ENCODE results near the gene UCP3. TPM values are rescaled to one million over a fixed set of nuclear protein-coding genes. Genes with fewer than 3 reads are reported as not detected.

The UCP3 gene
- total RNA-seq, 2 experiments from 2014 or later: 0.32 to 0.83 TPM

- CTCF ChIA-PET: interaction anchor here (0.5 to 3.8 kb wide), 10 partner anchors 12 to 460 kb away, joined by 3 to 18 read pairs (median 6); no protein-coding TSS in a partner anchor
- peak overlapping the region; percentile 98 for H3K4me3 Mint-ChIP-seq
- no peaks in the 10 kb centered on the region for H3K27me3 Mint-ChIP-seq (ENCODE audit: low read depth)
- no peaks in the 10 kb centered on the region for H3K9me3 Mint-ChIP-seq
- H3K36me3 Mint-ChIP-seq (ENCODE audit: low read depth): peaks cover 63% of the 10 kb centered on the region
- H3K4me1 Mint-ChIP-seq (ENCODE audit: low read depth): peaks cover 64% of the 10 kb centered on the region
- peak; percentile 84 for DNase-seq
- H3K27ac Mint-ChIP-seq: peak overlapping the region; percentile 99
- intact Hi-C loops (cut with micrococcal nuclease): loop anchor here (1.0 kb wide), 6 partner anchors 11 to 191 kb away; partner anchors contain the start of genes C2CD3, COA4, PAAF1 and PPME1
Observed at GRCh38 chr11:73980001-73980961, 28.6 kb downstream of the UCP3 start.

GRCh38 chr11:73978576-73979086 is 30.3 kb downstream of the UCP3 start:
- CTCF ChIA-PET: interaction anchor here (0.9 to 3.8 kb wide), 3 partner anchors 9 to 17 kb away, joined by 5 to 18 read pairs (median 12); no protein-coding TSS in a partner anchor
- intact Hi-C loops (cut with micrococcal nuclease): no loop called here
- H3K27me3 Mint-ChIP-seq (ENCODE audit: low read depth): no peaks in the 10 kb centered on the region

GRCh38 chr11:73977856-73978519 is 30.9 kb downstream of the UCP3 start:
- Mint-ChIP-seq H3K36me3 (ENCODE audit: low read depth) (peaks cover 72% of the 10 kb centered on the region), H3K4me1 (ENCODE audit: low read depth) (peaks cover 75% of the 10 kb centered on the region), H3K27ac (peak overlapping the region; percentile 91), H3K9me3 (no peaks in the 10 kb centered on the region), H3K27me3 (ENCODE audit: low read depth) (no peaks in the 10 kb centered on the region), H3K4me3 (no peak overlapping the region)
- DNase-seq: no peak
- CTCF ChIA-PET: interaction anchor here (3.8 kb wide), 1 partner anchor 14 kb away, joined by 18 read pairs; no protein-coding TSS in a partner anchor
- intact Hi-C loops (cut with micrococcal nuclease): no loop called here

More at GRCh38 chr11:73978576-73979086, 30.3 kb downstream of the UCP3 start:
- peak overlapping the region; percentile 55 for H3K4me3 Mint-ChIP-seq
- H3K36me3 Mint-ChIP-seq (ENCODE audit: low read depth): peaks cover 72% of the 10 kb centered on the region
- H3K9me3 Mint-ChIP-seq: no peaks in the 10 kb centered on the region
- peaks cover 70% of the 10 kb centered on the region for H3K4me1 Mint-ChIP-seq (ENCODE audit: low read depth)
- no peak for DNase-seq
- H3K27ac Mint-ChIP-seq: peak overlapping the region; percentile 91

- no peaks in the 10 kb centered on the region for H3K27me3 Mint-ChIP-seq (ENCODE audit: low read depth)
- DNase-seq: no peak
- H3K9me3 Mint-ChIP-seq: no peaks in the 10 kb centered on the region
- H3K4me3 Mint-ChIP-seq: no peak overlapping the region
- CTCF ChIA-PET: interaction anchor here (0.9 to 1.6 kb wide), 3 partner anchors 10 to 279 kb away, joined by 3 read pairs; no protein-coding TSS in a partner anchor
- peaks cover 64% of the 10 kb centered on the region for H3K36me3 Mint-ChIP-seq (ENCODE audit: low read depth)
- H3K4me1 Mint-ChIP-seq (ENCODE audit: low read depth): peaks cover 87% of the 10 kb centered on the region
- no peak overlapping the region for H3K27ac Mint-ChIP-seq
- intact Hi-C loops (cut with micrococcal nuclease): no loop called here
Observed at GRCh38 chr11:73976451-73977151, 32.3 kb downstream of the UCP3 start.

- DNase-seq: no peak
- Mint-ChIP-seq H3K4me3 (no peak overlapping the region), H3K27me3 (ENCODE audit: low read depth) (no peaks in the 10 kb centered on the region), H3K36me3 (ENCODE audit: low read depth) (peaks cover 54% of the 10 kb centered on the region), H3K9me3 (no peaks in the 10 kb centered on the region), H3K27ac (peak overlapping the region; percentile 15), H3K4me1 (ENCODE audit: low read depth) (peaks cover 91% of the 10 kb centered on the region)
- intact Hi-C loops (cut with micrococcal nuclease): no loop called here
- CTCF ChIA-PET: interaction anchor here (0.9 to 1.6 kb wide), 3 partner anchors 9 to 280 kb away, joined by 3 read pairs; no protein-coding TSS in a partner anchor
Observed at GRCh38 chr11:73975479-73975757, 33.5 kb downstream of the UCP3 start.

GRCh38 chr11:73974604-73975478 is 34.0 kb downstream of the UCP3 start:
- Mint-ChIP-seq H3K4me3 (no peak overlapping the region), H3K9me3 (no peaks in the 10 kb centered on the region), H3K27ac (peak overlapping the region; percentile 85), H3K27me3 (ENCODE audit: low read depth) (no peaks in the 10 kb centered on the region), H3K4me1 (ENCODE audit: low read depth) (peaks cover 91% of the 10 kb centered on the region), H3K36me3 (ENCODE audit: low read depth) (peaks cover 49% of the 10 kb centered on the region)
- no peak for DNase-seq
- CTCF ChIA-PET: no interaction called here
- intact Hi-C loops (cut with micrococcal nuclease): loop anchor here (1.0 kb wide), 1 partner anchor 7 kb away; the partner anchor contains the start of gene UCP2

GRCh38 chr11:73972620-73973449 is 36.0 kb downstream of the UCP3 start:
- CTCF ChIA-PET: interaction anchor here (0.7 to 1.9 kb wide), 4 partner anchors 9 to 30 kb away, joined by 3 to 5 read pairs (median 3); no protein-coding TSS in a partner anchor
- peak overlapping the region; percentile 85 for H3K27ac Mint-ChIP-seq
- DNase-seq: no peak
- intact Hi-C loops (cut with micrococcal nuclease): no loop called here
- no peaks in the 10 kb centered on the region for H3K9me3 Mint-ChIP-seq
- H3K27me3 Mint-ChIP-seq (ENCODE audit: low read depth): no peaks in the 10 kb centered on the region
- H3K36me3 Mint-ChIP-seq (ENCODE audit: low read depth): peaks cover 31% of the 10 kb centered on the region
- peaks cover 93% of the 10 kb centered on the region for H3K4me1 Mint-ChIP-seq (ENCODE audit: low read depth)
- no peak overlapping the region for H3K4me3 Mint-ChIP-seq

- no peak for DNase-seq
- H3K36me3 Mint-ChIP-seq (ENCODE audit: low read depth): peaks cover 26% of the 10 kb centered on the region
- intact Hi-C loops (cut with micrococcal nuclease): no loop called here
- CTCF ChIA-PET: interaction anchor here (0.6 to 1.9 kb wide), 3 partner anchors 25 to 811 kb away, joined by 3 to 8 read pairs (median 5); no protein-coding TSS in a partner anchor
- H3K27ac Mint-ChIP-seq: peak overlapping the region; percentile 85
- no peak overlapping the region for H3K4me3 Mint-ChIP-seq
- H3K4me1 Mint-ChIP-seq (ENCODE audit: low read depth): peaks cover 91% of the 10 kb centered on the region
- no peaks in the 10 kb centered on the region for H3K9me3 Mint-ChIP-seq
- H3K27me3 Mint-ChIP-seq (ENCODE audit: low read depth): no peaks in the 10 kb centered on the region
Observed at GRCh38 chr11:73972187-73972586, 36.7 kb downstream of the UCP3 start.

GRCh38 chr11:73971175-73971719 is 37.6 kb downstream of the UCP3 start:
- no peak for DNase-seq
- intact Hi-C loops (cut with micrococcal nuclease): no loop called here
- H3K4me3 Mint-ChIP-seq: no peak overlapping the region
- peaks cover 83% of the 10 kb centered on the region for H3K4me1 Mint-ChIP-seq (ENCODE audit: low read depth)
- H3K27me3 Mint-ChIP-seq (ENCODE audit: low read depth): no peaks in the 10 kb centered on the region
- CTCF ChIA-PET: interaction anchor here (0.6 to 1.9 kb wide), 3 partner anchors 26 to 812 kb away, joined by 3 to 5 read pairs (median 4); no protein-coding TSS in a partner anchor
- peak overlapping the region; percentile 77 for H3K27ac Mint-ChIP-seq
- no peaks in the 10 kb centered on the region for H3K9me3 Mint-ChIP-seq
- H3K36me3 Mint-ChIP-seq (ENCODE audit: low read depth): peaks cover 17% of the 10 kb centered on the region

All from activated naive CD4-positive, alpha-beta T cell treated with anti-CD3 and anti-CD28 coated beads for 36 hours (primary cell).